Suprapubic skin (tissue), 4 donors: Measurements from ENCODE around the gene BDH1. TPM values are rescaled to one million over a fixed set of nuclear protein-coding genes. Genes with fewer than 3 reads are reported as not detected.
"Not testable (repeated sequence)": the region's sequence is repeated elsewhere in the genome, so short reads cannot be mapped to it uniquely, and the experiment has no call there.

Source experiments
- DNase-seq, 2 donors: peaks; one replicate each; pipeline ENCODE4 v3.0.0-alpha.2; 2019; ENCODE audit warnings: low spot score in 2 of 2
- H3K27ac ChIP-seq: fragments of 200-600 bp; sonication (generic); one replicate; pipeline ENCODE4 v1.5.1; 2019
- H3K27me3 ChIP-seq: fragments of 200-600 bp; sonication (generic); one replicate; pipeline ENCODE4 v1.5.1; 2019
- H3K36me3 ChIP-seq: fragments of 200-600 bp; sonication (generic); one replicate; pipeline ENCODE4 v1.5.1; 2019
- H3K4me1 ChIP-seq: fragments of 200-600 bp; sonication (generic); one replicate; pipeline ENCODE4 v1.5.1; 2019
- H3K4me3 ChIP-seq: fragments of 200-600 bp; sonication (generic); one replicate; pipeline ENCODE4 v1.5.1; 2019; ENCODE audit warnings: mild to moderate bottlenecking
- H3K9me3 ChIP-seq: fragments of 200-600 bp; sonication (generic); one replicate; pipeline ENCODE4 v1.5.1; 2019
- EP300 ChIP-seq: sonication (generic); formaldehyde crosslinking; IDR thresholded peaks from one replicate; pipeline ENCODE4 v1.6.1; 2017; ENCODE audit warnings: antibody characterized with exemption
- POLR2A ChIP-seq, 2 donors: fragments of 450-650 bp; IDR thresholded peaks; one replicate each; pipeline ENCODE4 v1.6.1; 2017; ENCODE audit warnings: antibody characterized with exemption in 2 of 2, mild to moderate bottlenecking in 2 of 2, moderate library complexity in 2 of 2
- POLR2AphosphoS5 ChIP-seq, 3 donors: sonication (generic); formaldehyde crosslinking; IDR thresholded peaks; one replicate each; pipeline ENCODE4 v1.6.1; 2017; ENCODE audit warnings: antibody characterized with exemption in 3 of 3
- WGBS: methylation state at CpG from one replicate; pipeline ENCODE4 v1.1.5; 2018; 5-methylcytosine and 5-hydroxymethylcytosine counted together
- total RNA-seq, 4 donors: library from RNA; depleted of rRNA; stranded (reverse); fragments of >200 nt; gene quantifications; one replicate each; pipeline ENCODE4 v1.1.0, GENCODE V29; 2016
- TF ChIP-seq, protein P1 (sequence below), 2 donors: fragments of 200-600 bp in 1 of 2; fragments of 450-650 bp in 1 of 2; sonication (generic) in 1 of 2; IDR thresholded peaks; one replicate each; pipeline ENCODE4 v1.5.1; 2016 to 2019; ENCODE audit warnings: antibody characterized with exemption in 2 of 2, mild to moderate bottlenecking in 1 of 2, moderate library complexity in 1 of 2

Gene BDH1
- total RNA-seq, 4 donors from 2014 or later, result 40.7 to 70.7 (median 43.1) TPM

DNA sequence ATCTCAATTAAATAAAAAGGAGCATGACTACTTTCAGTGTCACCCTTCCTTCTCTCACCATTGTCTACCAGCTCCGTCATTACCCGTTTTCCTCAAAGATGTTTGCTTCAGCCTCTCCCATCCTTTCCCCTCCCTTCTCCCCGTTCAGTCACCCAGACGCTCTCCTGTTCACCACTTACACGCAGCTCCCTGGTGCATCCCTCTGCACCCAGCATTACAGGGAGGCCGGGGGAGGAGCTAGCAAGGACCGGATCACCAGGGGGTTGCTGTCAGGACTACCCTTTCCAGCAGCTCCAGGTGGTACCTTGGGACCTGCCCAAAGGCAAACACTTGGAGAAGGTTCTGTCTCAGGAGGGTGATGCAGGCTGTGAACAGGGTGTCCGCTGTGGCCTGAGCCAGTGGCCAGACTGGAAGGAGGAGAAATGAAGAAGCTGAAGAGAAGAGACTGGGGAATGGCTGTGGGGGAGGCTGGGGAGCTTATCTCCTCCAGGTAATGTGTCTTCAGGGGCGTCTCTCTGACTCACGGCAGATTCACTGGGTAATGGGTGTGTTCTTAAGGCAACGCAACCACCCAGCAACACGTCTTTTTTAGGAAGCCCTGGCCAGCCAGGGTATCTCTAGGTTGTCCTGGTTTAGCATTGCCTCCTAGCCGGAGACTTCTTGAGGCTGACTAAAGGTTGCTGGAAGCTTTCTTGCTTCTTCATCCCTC lies 21.8 kb upstream of the BDH1 start:
- H3K27me3 ChIP-seq, result no peaks in the 10 kb centered on the region
- TF ChIP-seq POLR2AphosphoS5 (IDR thresholded peaks at IDR 0.05), result no peak
- no peak for TF ChIP-seq POLR2A (IDR thresholded peaks at IDR 0.05)
- TF ChIP-seq, protein P1, sequence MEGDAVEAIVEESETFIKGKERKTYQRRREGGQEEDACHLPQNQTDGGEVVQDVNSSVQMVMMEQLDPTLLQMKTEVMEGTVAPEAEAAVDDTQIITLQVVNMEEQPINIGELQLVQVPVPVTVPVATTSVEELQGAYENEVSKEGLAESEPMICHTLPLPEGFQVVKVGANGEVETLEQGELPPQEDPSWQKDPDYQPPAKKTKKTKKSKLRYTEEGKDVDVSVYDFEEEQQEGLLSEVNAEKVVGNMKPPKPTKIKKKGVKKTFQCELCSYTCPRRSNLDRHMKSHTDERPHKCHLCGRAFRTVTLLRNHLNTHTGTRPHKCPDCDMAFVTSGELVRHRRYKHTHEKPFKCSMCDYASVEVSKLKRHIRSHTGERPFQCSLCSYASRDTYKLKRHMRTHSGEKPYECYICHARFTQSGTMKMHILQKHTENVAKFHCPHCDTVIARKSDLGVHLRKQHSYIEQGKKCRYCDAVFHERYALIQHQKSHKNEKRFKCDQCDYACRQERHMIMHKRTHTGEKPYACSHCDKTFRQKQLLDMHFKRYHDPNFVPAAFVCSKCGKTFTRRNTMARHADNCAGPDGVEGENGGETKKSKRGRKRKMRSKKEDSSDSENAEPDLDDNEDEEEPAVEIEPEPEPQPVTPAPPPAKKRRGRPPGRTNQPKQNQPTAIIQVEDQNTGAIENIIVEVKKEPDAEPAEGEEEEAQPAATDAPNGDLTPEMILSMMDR (IDR thresholded peaks at IDR 0.05), result no peak
- TF ChIP-seq EP300, result no peak
- WGBS, result 84% methylated on average over 13 of the region's 13 CpGs
- no peaks in the 10 kb centered on the region for H3K4me1 ChIP-seq
- no peaks in the 10 kb centered on the region for H3K36me3 ChIP-seq
- no peak overlapping the region for H3K4me3 ChIP-seq
- H3K27ac ChIP-seq, result no peak overlapping the region
- no peak for DNase-seq
- no peaks in the 10 kb centered on the region for H3K9me3 ChIP-seq

DNA sequence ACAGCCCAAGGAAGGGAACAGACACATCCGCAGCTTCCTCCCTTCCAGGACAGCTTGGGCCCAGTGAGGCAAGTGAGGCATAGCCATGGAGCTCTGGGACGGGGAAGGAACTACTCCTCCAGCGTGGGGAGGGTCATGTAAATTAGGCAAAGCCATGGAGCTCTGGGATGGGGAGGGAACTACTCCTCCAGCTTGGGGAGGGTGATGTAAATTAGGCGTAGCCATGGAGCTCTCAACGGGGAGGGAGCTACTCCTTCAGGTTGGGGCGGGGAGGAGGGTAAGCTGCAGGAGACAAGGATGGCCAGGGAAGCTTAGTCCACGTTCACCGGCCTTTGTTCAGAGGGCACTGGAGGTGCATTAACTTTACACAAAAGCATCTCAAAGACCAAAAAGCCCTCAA lies 21.1 kb upstream of the BDH1 start:
- Histone ChIP-seq H3K4me1 (no peaks in the 10 kb centered on the region), H3K9me3 (no peaks in the 10 kb centered on the region), H3K36me3 (no peaks in the 10 kb centered on the region), H3K27me3 (no peaks in the 10 kb centered on the region), H3K27ac (no peak overlapping the region), H3K4me3 (no peak overlapping the region)
- no peak for DNase-seq
- WGBS, result 91% methylated on average over 8 of the region's 8 CpGs
- no peak for TF ChIP-seq EP300
- TF ChIP-seq POLR2AphosphoS5 (IDR thresholded peaks at IDR 0.05), result no peak
- TF ChIP-seq POLR2A (IDR thresholded peaks at IDR 0.05), result no peak
- TF ChIP-seq, protein P1 (IDR thresholded peaks at IDR 0.05), result no peak

DNA sequence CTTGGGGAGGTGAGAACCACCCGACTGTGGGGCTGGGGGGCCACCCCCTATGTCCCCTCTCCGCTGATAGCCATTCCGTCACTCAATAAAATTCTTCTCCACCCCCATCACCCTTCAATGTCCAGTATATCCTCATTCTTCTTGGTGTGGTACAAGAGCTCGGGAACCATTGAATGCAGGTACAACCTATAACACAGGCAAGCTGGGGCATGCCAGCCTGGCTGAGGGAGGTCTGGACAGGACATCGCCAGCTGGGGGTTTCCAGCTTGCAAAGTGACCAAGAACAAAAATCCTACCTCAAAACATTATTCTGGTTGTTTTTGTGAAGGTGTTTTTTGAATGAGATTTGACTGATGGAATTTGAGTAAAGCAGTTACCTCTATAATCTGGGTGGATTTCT lies 19.6 kb upstream of the BDH1 start:
- Histone ChIP-seq H3K4me1 (no peaks in the 10 kb centered on the region), H3K36me3 (no peaks in the 10 kb centered on the region), H3K4me3 (no peak overlapping the region), H3K9me3 (no peaks in the 10 kb centered on the region), H3K27ac (no peak overlapping the region), H3K27me3 (no peaks in the 10 kb centered on the region)
- TF ChIP-seq EP300 (no peak), POLR2A (IDR thresholded peaks at IDR 0.05) (no peak), POLR2AphosphoS5 (IDR thresholded peaks at IDR 0.05) (no peak)
- TF ChIP-seq, protein P1 (IDR thresholded peaks at IDR 0.05), result no peak
- DNase-seq, result no peak
- 79% methylated on average over 5 of the region's 5 CpGs for WGBS

DNA sequence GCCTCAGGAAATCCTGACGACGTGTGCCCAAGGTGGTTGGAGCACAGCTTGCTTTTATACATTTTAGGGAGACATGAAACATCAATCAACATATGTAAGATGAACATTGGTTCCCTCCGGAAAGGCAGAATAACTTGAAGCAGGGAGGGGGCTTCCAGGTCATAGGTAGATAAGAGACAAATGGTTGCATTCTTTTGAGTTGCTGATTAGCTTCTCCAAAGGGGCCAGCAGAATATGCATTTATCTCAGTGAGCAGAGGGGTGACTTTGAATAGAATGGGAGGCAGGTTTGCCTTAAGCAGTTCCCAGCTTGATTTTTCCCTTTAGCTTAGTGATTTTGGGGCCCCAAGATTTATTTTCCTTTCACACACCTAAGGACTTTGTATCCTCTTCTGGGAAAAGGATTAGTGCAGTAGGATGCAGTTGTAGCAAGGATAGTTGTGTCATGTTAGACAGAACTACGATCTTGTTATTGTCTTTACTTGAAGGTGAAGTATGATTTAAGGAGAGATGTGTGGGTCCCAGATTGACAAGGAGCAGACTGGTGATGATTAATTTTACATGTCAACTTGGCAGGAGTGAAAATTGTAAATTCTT lies 18.7 kb upstream of the BDH1 start:
- not testable (repeated sequence) for DNase-seq, H3K27ac ChIP-seq, H3K4me1 ChIP-seq, H3K27me3 ChIP-seq, H3K36me3 ChIP-seq, H3K9me3 ChIP-seq, H3K4me3 ChIP-seq
- whole genome bisulfite sequencing, result 22% methylated on average over 4 of the region's 4 CpGs

DNA sequence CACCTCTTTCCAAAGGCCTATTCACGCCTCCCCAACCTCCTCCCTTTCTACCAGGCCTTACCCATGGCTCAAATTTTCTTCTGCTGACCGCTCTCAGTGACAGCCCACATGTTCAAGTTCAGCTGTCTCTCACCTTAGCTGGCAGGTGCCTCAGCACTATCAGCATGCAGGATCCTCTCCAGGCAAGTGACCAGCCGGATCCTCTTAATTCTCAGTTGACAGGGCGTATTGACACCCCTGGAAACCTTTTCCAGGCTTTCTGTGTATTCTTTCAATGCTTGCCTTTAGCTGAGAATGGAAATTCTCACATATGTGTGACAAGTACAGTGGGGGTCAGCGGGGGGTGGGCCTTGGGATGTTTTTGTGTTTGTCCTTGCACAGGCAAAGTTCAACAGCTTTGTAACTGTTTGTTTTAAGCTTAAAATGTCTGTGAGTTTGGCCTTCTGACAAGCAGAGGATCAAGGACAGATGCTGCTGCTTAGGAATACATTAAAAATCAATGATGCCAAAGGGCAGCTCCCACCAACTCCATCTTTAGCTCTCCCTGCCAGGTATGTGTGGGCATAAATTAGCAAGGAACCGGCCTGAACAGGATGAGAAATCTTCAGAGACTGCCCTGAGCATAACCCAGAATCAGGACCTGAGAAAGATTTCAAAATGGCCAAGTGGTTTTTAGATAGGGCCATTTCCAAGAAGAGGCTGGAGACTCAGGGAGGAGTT lies 17.4 kb upstream of the BDH1 start:
- WGBS, result 87% methylated on average over 6 of the region's 6 CpGs
- Histone ChIP-seq H3K9me3 (no peaks in the 10 kb centered on the region), H3K36me3 (no peaks in the 10 kb centered on the region), H3K27me3 (no peaks in the 10 kb centered on the region), H3K27ac (no peak overlapping the region), H3K4me1 (no peaks in the 10 kb centered on the region), H3K4me3 (no peak overlapping the region)
- TF ChIP-seq, protein P1 (IDR thresholded peaks at IDR 0.05), result no peak
- TF ChIP-seq POLR2AphosphoS5 (IDR thresholded peaks at IDR 0.05) (no peak), POLR2A (IDR thresholded peaks at IDR 0.05) (no peak), EP300 (no peak)
- DNase-seq, result no peak

DNA sequence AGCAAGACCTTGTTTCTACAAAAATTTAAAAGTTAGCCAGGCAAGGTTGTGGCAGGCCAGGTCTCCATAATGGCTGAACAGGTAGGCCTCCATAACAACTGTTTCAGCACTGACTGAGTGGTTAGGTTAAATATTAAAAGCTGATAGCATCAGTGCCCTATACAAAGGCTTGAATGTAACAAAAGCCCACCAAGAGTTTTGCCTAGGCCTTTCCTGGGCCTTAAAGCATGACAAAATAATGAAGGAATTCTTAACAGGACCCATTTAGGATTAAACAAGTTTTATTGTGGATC lies 16.1 kb upstream of the BDH1 start:
- not testable (repeated sequence) for DNase-seq

DNA sequence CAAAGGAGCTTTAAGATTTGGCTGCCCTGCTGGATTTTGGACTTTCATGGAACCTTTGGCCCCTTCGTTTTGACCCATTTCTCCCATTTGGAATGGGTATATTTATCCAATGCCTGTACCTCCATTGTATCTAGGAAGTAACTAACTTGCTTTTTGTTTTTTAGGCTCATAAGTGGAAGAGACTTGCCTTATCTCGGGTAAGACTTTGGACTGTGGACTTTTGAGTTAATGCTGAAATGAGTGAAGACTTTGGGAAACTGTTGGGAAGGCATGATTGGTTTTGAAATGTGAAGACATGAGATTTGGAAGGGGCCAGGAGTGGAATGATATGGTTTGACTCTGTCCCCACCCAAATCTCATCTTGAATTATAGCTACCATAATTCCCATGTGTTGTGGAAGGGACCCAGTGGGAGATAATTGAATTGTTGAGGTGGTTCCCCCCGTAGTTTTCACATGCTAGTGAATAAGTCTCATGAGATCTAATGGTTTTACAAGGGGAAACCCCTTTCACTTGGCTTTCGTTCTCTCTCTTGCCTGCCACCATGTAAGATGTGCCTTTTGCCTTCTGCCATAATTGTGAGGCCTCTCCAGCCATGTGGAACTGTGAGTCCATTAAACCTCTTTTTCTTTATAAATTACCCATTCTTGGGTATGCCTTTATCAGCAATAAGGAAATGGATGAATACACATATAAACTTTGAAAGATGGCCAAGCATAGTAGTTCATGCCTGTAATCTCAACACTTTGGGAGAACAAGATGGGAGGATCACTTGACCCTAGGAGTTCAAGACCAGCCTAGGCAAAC lies 15.5 kb upstream of the BDH1 start:
- WGBS, result 86% methylated on average over 4 of the region's 4 CpGs
- H3K4me3 ChIP-seq, H3K36me3 ChIP-seq, H3K9me3 ChIP-seq, H3K4me1 ChIP-seq, DNase-seq, H3K27me3 ChIP-seq, H3K27ac ChIP-seq: not testable (repeated sequence)

More for the DNA sequence above, 16.1 kb upstream of the BDH1 start:
- not testable (repeated sequence) for H3K4me1 ChIP-seq, H3K36me3 ChIP-seq, H3K27me3 ChIP-seq, H3K4me3 ChIP-seq, H3K9me3 ChIP-seq, H3K27ac ChIP-seq

DNA sequence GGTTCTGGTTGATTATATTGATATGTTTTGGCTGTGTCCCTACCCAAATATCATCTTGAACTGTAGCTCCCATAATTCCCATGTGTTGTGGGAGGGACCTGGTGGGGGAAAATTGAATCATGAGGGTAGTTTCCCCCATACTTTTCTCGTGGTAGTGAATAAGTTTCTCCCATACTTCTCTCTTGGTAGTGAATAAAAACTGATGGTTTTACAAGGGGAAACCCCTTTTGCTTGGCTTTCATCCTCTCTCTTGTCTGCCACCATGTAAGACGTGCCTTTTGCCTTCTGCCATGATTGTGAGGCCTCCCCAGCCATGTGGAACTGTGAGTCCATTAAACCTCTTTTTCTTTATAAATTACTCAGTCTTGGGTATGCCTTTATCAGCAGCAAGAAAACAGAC lies 13.7 kb upstream of the BDH1 start:
- not testable (repeated sequence) for H3K4me1 ChIP-seq, H3K27me3 ChIP-seq, H3K36me3 ChIP-seq, H3K4me3 ChIP-seq, H3K27ac ChIP-seq, DNase-seq, H3K9me3 ChIP-seq
- 78% methylated on average over 2 of the region's 2 CpGs for WGBS
